Measurements from ENCODE around the gene ADORA2A.

ADORA2A gene

GRCh38 chr22:24433828-24434470 is 6.5 kb downstream of the ADORA2A start:
- H3K4me3 ChIP-seq (ENCODE audit: low read depth, low read length), result no peak overlapping the region
- TF ChIP-seq CTCF (IDR thresholded peaks at IDR 0.05; ENCODE audit: low read depth, low read length), result no peak

GRCh38 chr22:24434471-24435322 is 7.3 kb downstream of the ADORA2A start:
- no peak overlapping the region for H3K4me3 ChIP-seq (ENCODE audit: low read depth, low read length)
- TF ChIP-seq CTCF (IDR thresholded peaks at IDR 0.05; ENCODE audit: low read depth, low read length), result no peak

GRCh38 chr22:24435323-24435645 is 7.9 kb downstream of the ADORA2A start:
- no peak overlapping the region for H3K4me3 ChIP-seq (ENCODE audit: low read depth, low read length)
- no peak for TF ChIP-seq CTCF (IDR thresholded peaks at IDR 0.05; ENCODE audit: low read depth, low read length)

GRCh38 chr22:24435861-24436371 is 8.5 kb downstream of the ADORA2A start:
- no peak overlapping the region for H3K4me3 ChIP-seq (ENCODE audit: low read depth, low read length)

GRCh38 chr22:24436553-24436952 is 9.2 kb downstream of the ADORA2A start:
- H3K4me3 ChIP-seq (ENCODE audit: low read depth, low read length), result no peak overlapping the region
- no peak for TF ChIP-seq CTCF (IDR thresholded peaks at IDR 0.05; ENCODE audit: low read depth, low read length)

More at GRCh38 chr22:24435861-24436371, 8.5 kb downstream of the ADORA2A start:
- TF ChIP-seq CTCF (IDR thresholded peaks at IDR 0.05; ENCODE audit: low read depth, low read length), result no peak

- no peak for TF ChIP-seq CTCF (IDR thresholded peaks at IDR 0.05; ENCODE audit: low read depth, low read length)
- no peak overlapping the region for H3K4me3 ChIP-seq (ENCODE audit: low read depth, low read length)
Observed at GRCh38 chr22:24437091-24437490, 9.7 kb downstream of the ADORA2A start.

GRCh38 chr22:24437741-24438328 is 10.4 kb downstream of the ADORA2A start:
- TF ChIP-seq CTCF (IDR thresholded peaks at IDR 0.05; ENCODE audit: low read depth, low read length), result no peak
- H3K4me3 ChIP-seq (ENCODE audit: low read depth, low read length), result no peak overlapping the region
